Measurements from ENCODE around the gene TMC1. TPM values are rescaled to one million over a fixed set of nuclear protein-coding genes. Genes with fewer than 3 reads are reported as not detected.

Gene TMC1
- total and polyA plus RNA-seq, 2 donors from 2014 or later, result 0.25 to 1.2 TPM

- no peaks in the 10 kb centered on the region for H3K4me1 ChIP-seq (ENCODE audit: control insufficient read depth in 2 of 3, insufficient read depth in 2 of 3, low read depth in 1 of 3, low read length in 3 of 3)
- TF ChIP-seq CTCF (IDR thresholded peaks at IDR 0.05; ENCODE audit: borderline replicate concordance, extremely low read depth, insufficient read depth), result no peak
- H3K27me3 ChIP-seq (ENCODE audit: control insufficient read depth, insufficient read depth, low read length), result no peaks in the 10 kb centered on the region
- intact Hi-C loops (cut with DNase I), result no loop called here
- no peaks in the 10 kb centered on the region for H3K36me3 ChIP-seq (ENCODE audit: control insufficient read depth in 2 of 3, insufficient read depth in 3 of 3, low read length in 3 of 3)
- no peak overlapping the region for H3K9ac ChIP-seq (ENCODE audit: low read length in 3 of 3)
- H3K9me3 ChIP-seq (ENCODE audit: control insufficient read depth in 2 of 3, insufficient read depth in 1 of 3, low read length in 3 of 3), result peaks cover 0 to 4% (median 0%) of the 10 kb centered on the region in 3 donors
- H3K4me3 ChIP-seq (ENCODE audit: low read length in 3 of 3), result no peak overlapping the region
- DNase-seq (no peak), FAIRE-seq (no peak)
- H3K27ac ChIP-seq (ENCODE audit: low read depth in 2 of 2, low read length in 2 of 2), result no peak overlapping the region
Measured at GRCh38 chr9:72635197-72635596, 113.8 kb downstream of the TMC1 start.

- Histone ChIP-seq H3K4me1 (ENCODE audit: control insufficient read depth in 2 of 3, insufficient read depth in 2 of 3, low read depth in 1 of 3, low read length in 3 of 3) (no peaks in the 10 kb centered on the region), H3K9me3 (ENCODE audit: control insufficient read depth in 2 of 3, insufficient read depth in 1 of 3, low read length in 3 of 3) (peaks cover 0 to 4% (median 0%) of the 10 kb centered on the region in 3 donors), H3K9ac (ENCODE audit: low read length in 3 of 3) (no peak overlapping the region), H3K36me3 (ENCODE audit: control insufficient read depth in 2 of 3, insufficient read depth in 3 of 3, low read length in 3 of 3) (no peaks in the 10 kb centered on the region), H3K4me3 (ENCODE audit: low read length in 3 of 3) (no peak overlapping the region), H3K27ac (ENCODE audit: low read depth in 2 of 2, low read length in 2 of 2) (no peak overlapping the region), H3K27me3 (ENCODE audit: control insufficient read depth, insufficient read depth, low read length) (no peaks in the 10 kb centered on the region)
- DNase-seq (no peak), FAIRE-seq (no peak)
- intact Hi-C loops (cut with DNase I), result no loop called here
- no peak for TF ChIP-seq CTCF (IDR thresholded peaks at IDR 0.05; ENCODE audit: borderline replicate concordance, extremely low read depth, insufficient read depth)
Measured at GRCh38 chr9:72636621-72637020, 115.2 kb downstream of the TMC1 start.

DNA sequence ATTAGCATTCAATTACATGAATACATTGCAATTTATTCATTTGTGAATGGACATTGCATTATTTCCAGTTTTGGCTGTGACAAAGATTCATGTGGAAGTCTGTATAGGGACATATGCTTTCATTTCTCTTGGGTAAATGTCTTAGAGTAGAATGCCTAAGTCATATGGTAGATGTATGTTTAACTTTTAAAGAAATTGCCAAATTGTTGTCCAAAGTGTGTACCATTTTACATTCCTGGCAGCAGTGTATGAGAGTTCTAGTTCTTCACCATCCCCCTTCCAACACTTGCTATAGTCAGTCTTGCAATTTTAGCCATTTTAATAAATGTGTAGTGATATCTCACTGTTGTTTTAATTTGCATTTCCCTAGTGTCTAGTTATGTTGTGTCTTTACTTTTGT lies 122.2 kb downstream of the TMC1 start:
- FAIRE-seq, result no peak
- intact Hi-C loops (cut with DNase I), result no loop called here
- Histone ChIP-seq H3K9ac (ENCODE audit: low read length in 3 of 3) (no peak overlapping the region), H3K4me1 (ENCODE audit: control insufficient read depth in 2 of 3, insufficient read depth in 2 of 3, low read depth in 1 of 3, low read length in 3 of 3) (no peaks in the 10 kb centered on the region), H3K27me3 (ENCODE audit: control insufficient read depth, insufficient read depth, low read length) (no peaks in the 10 kb centered on the region), H3K27ac (ENCODE audit: low read depth in 2 of 2, low read length in 2 of 2) (no peak overlapping the region), H3K9me3 (ENCODE audit: control insufficient read depth in 2 of 3, insufficient read depth in 1 of 3, low read length in 3 of 3) (no peaks in the 10 kb centered on the region), H3K36me3 (ENCODE audit: control insufficient read depth in 2 of 3, insufficient read depth in 3 of 3, low read length in 3 of 3) (no peaks in the 10 kb centered on the region), H3K4me3 (ENCODE audit: low read length in 3 of 3) (no peak overlapping the region)
- no peak for TF ChIP-seq CTCF (IDR thresholded peaks at IDR 0.05; ENCODE audit: borderline replicate concordance, extremely low read depth, insufficient read depth)
- DNase-seq, result no peak

GRCh38 chr9:72646061-72646460 lies 124.7 kb downstream of the TMC1 start:
- Histone ChIP-seq H3K9me3 (ENCODE audit: control insufficient read depth in 2 of 3, insufficient read depth in 1 of 3, low read length in 3 of 3) (no peaks in the 10 kb centered on the region), H3K36me3 (ENCODE audit: control insufficient read depth in 2 of 3, insufficient read depth in 3 of 3, low read length in 3 of 3) (no peaks in the 10 kb centered on the region), H3K4me3 (ENCODE audit: low read length in 3 of 3) (no peak overlapping the region), H3K9ac (ENCODE audit: low read length in 3 of 3) (no peak overlapping the region), H3K27ac (ENCODE audit: low read depth in 2 of 2, low read length in 2 of 2) (no peak overlapping the region), H3K27me3 (ENCODE audit: control insufficient read depth, insufficient read depth, low read length) (no peaks in the 10 kb centered on the region), H3K4me1 (ENCODE audit: control insufficient read depth in 2 of 3, insufficient read depth in 2 of 3, low read depth in 1 of 3, low read length in 3 of 3) (no peaks in the 10 kb centered on the region)
- intact Hi-C loops (cut with DNase I), result no loop called here
- FAIRE-seq (peak; percentile 50), DNase-seq (no peak)
- TF ChIP-seq CTCF (IDR thresholded peaks at IDR 0.05; ENCODE audit: borderline replicate concordance, extremely low read depth, insufficient read depth), result no peak
